ENCODE results near the gene TCTN3.

The TCTN3 gene

DNA sequence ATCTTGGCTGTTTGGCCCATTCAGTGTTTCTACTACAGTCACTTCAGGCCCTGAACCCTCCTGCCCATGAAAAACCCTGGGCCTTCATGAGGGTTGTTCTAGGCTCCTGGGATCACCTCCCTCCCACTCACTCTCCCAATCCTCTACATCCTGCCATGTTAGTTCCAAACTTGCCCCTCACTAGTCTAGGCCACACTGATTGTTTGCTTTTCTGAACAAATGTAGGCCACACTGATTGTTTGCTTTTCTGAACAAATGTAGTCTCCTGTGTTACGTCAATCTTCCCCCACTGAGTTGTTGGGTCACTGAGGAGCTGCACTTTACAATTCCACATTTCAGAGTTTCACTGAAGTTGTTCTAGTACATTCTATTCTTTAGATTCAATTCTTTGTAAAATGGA lies 31.9 kb downstream of the TCTN3 start:
- H3K27ac Mint-ChIP-seq, result peak overlapping the region; percentile 20
- no peak overlapping the region for H3K4me3 Mint-ChIP-seq

DNA sequence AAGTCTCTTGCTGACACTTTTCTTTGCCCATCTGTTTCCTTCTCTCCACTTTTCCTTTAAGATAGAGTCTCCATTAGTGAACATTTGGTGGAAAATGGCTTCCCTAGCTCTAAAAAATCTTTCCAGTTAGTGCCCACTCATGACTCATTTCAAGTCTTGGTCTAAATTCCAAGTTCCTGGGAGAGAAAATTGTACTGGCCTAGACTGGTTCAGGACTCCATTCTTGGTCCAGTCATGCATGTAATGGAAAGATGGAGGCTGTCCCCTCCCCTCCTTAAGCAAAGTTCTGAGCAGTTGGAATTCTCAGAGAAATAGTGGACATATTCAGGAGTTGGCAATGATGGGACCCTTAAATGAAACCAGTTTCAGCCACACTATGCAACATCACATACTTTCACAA lies 33.4 kb downstream of the TCTN3 start:
- Mint-ChIP-seq H3K9me3 (peaks cover 0 to 5% of the 10 kb centered on the region in 2 donors), H3K27ac (no peak overlapping the region), H3K36me3 (peaks cover 6 to 29% of the 10 kb centered on the region in 2 donors), H3K27me3 (no peaks in the 10 kb centered on the region), H3K4me3 (no peak overlapping the region), H3K4me1 (peaks cover 6 to 13% of the 10 kb centered on the region in 2 donors)
- ATAC-seq (replicated peaks), result no peak
- DNase-seq, result no peak

More for the DNA sequence above, 31.9 kb downstream of the TCTN3 start:
- ATAC-seq (replicated peaks) (no peak), DNase-seq (no peak)
- Mint-ChIP-seq H3K4me1 (peaks cover 0 to 2% of the 10 kb centered on the region in 2 donors), H3K36me3 (peaks cover 8 to 36% of the 10 kb centered on the region in 2 donors), H3K9me3 (peaks cover 0 to 5% of the 10 kb centered on the region in 2 donors), H3K27me3 (no peaks in the 10 kb centered on the region)

DNA sequence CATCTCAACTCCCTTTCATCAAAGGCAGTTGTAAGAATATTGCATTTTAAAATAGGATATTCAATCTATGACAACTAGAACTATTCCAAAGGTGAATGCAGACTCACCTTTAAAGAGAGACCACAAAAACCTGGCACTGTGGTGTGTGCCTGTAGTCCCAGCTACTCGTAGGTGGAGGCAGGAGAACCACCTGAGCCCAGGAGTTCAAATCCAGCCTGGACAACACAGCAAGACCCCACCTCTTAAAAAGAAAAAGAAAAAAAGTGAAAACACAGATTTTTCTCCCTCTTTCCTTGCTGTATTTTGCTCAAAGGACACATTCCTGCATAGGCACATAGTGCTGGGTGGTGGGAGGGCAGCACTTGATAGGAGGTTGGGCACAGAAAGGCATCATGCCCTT lies 36.5 kb downstream of the TCTN3 start:
- ATAC-seq (replicated peaks), result no peak
- Mint-ChIP-seq H3K4me3 (peak overlapping the region in 1 of 2 donors; percentile 91), H3K4me1 (peaks cover 8 to 16% of the 10 kb centered on the region in 2 donors), H3K27me3 (no peaks in the 10 kb centered on the region), H3K27ac (no peak overlapping the region), H3K9me3 (peaks cover 0 to 5% of the 10 kb centered on the region in 2 donors), H3K36me3 (peaks cover 4 to 30% of the 10 kb centered on the region in 2 donors)
- DNase-seq, result no peak

DNA sequence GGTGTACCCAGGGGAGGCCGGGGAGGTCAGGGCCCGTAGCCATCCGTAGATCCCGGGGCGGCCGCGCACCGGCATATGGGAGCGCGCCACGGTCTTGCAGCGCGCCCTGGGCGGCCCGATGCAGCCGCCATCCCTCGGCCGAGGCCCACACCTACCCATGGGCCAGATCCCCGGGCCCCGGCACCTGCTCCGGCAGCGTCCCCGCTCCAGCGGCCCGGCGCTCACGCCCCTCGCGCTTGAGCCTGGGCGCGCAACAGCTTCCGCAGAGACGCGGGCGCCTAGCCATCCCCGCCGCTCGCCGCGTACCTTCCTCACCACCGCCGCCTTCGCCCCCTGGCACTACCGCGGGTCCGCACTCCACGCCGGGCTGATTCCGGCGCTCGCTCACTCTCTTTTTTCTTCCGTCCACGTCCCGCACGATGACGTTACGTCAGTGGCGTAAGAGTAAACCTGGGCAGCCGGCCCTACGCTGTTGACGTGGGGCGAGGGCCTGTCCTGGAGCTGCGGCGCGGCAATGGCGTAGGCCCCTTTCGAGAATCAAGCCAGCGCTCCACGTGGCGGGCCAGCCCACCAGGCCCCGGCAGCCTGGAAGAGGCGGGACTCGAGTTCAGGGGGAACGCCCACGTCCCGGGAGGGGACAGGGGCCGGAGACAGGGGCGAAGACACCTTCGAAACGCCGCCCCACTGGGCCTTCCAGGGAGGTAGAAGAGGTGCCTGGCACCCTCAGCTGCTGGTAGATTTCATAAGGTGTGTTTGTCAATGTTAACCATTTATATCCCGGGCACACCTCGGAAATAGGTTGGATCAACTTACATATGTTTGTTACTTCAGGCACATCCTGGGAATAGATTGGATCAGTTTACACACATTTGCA lies 37.2 kb downstream of the TCTN3 start, which contains the start of gene ALDH18A1:
Gene ALDH18A1, minus strand, starts transcription at position 421 of the 874 bp plus-strand sequence. CDS start 3,334 bp downstream, outside the sequence.
- peak within 1 kb of the TSS; percentile 97 for H3K27ac Mint-ChIP-seq
- H3K4me3 Mint-ChIP-seq, result peak within 1 kb of the TSS; percentile 91 to 98
- H3K36me3 Mint-ChIP-seq, result peaks cover 8 to 34% of the 10 kb centered on the region in 2 donors
- H3K27me3 Mint-ChIP-seq, result no peaks in the 10 kb centered on the region
- DNase-seq (peak; percentile 92), ATAC-seq (replicated peaks) (peak; percentile 89 to 93)
- peaks cover 3 to 8% of the 10 kb centered on the region in 2 donors for H3K9me3 Mint-ChIP-seq
- H3K4me1 Mint-ChIP-seq, result peaks cover 11 to 20% of the 10 kb centered on the region in 2 donors

DNA sequence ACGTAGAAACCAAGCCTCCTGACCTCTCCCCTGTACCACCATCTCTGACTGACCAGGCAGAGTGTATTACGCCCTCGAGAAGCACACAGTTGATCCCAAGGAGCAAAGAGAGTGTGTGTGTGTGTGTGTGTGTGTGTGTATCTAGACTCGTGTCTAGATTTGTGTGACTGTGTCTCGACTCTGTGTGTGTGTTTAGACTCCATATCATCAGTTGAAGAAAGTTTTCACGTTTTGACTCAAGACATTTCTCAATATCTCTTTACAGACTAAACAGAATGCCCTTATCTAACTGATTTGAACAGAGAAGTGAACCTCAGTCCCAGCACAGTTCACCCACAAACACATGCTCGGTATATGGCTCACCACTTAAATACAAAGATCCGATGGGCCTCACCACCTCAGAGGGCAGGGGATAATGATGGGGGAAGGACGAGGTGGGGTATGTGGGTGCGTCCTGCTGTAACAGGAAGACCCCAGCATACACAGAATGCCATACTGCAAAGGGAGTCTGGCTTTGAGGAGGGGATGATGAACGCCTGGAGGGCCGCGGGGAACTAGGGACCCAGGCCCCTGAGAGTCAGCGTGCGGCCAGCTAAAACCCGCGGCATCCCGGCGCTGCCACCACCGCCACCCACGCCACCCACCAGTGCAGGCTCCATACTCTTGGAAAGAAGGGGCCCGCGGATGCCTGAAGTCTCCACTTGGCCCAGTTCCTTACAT lies 38.0 kb downstream of the TCTN3 start:
- ATAC-seq (replicated peaks) (peak; percentile 17 to 24), DNase-seq (peak; percentile 10)
- peak overlapping the region; percentile 91 to 98 for H3K4me3 Mint-ChIP-seq
- H3K9me3 Mint-ChIP-seq, result peaks cover 9 to 15% of the 10 kb centered on the region in 2 donors
- H3K36me3 Mint-ChIP-seq, result peaks cover 16 to 42% of the 10 kb centered on the region in 2 donors
- no peaks in the 10 kb centered on the region for H3K27me3 Mint-ChIP-seq
- H3K27ac Mint-ChIP-seq, result peak overlapping the region; percentile 97
- peaks cover 13 to 24% of the 10 kb centered on the region in 2 donors for H3K4me1 Mint-ChIP-seq

DNA sequence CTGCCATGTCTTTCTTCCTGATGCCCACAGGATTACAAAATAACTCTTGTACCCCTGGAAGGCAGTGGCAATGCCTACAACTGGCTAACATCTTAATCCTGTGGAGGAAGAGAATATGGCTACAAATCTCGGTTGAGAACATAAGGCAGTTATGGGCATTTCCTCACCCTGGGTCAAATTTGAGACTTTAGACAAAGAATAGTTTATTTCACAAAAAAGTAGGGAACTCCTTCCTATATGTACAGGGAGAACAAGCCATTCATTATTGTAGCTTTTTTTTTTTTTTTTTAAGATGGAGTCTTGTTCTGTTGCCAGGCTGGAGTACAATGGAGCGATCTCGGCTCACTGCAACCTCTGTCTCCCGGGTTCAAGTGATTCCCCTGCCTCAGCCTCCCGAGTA lies 39.8 kb downstream of the TCTN3 start:
- no peak for ATAC-seq (replicated peaks)
- peaks cover 13 to 24% of the 10 kb centered on the region in 2 donors for H3K4me1 Mint-ChIP-seq
- peaks cover 25 to 53% of the 10 kb centered on the region in 2 donors for H3K36me3 Mint-ChIP-seq
- DNase-seq, result no peak
- peaks cover 11 to 15% of the 10 kb centered on the region in 2 donors for H3K9me3 Mint-ChIP-seq
- no peak overlapping the region for H3K27ac Mint-ChIP-seq
- H3K27me3 Mint-ChIP-seq, result no peaks in the 10 kb centered on the region
- H3K4me3 Mint-ChIP-seq, result no peak overlapping the region

DNA sequence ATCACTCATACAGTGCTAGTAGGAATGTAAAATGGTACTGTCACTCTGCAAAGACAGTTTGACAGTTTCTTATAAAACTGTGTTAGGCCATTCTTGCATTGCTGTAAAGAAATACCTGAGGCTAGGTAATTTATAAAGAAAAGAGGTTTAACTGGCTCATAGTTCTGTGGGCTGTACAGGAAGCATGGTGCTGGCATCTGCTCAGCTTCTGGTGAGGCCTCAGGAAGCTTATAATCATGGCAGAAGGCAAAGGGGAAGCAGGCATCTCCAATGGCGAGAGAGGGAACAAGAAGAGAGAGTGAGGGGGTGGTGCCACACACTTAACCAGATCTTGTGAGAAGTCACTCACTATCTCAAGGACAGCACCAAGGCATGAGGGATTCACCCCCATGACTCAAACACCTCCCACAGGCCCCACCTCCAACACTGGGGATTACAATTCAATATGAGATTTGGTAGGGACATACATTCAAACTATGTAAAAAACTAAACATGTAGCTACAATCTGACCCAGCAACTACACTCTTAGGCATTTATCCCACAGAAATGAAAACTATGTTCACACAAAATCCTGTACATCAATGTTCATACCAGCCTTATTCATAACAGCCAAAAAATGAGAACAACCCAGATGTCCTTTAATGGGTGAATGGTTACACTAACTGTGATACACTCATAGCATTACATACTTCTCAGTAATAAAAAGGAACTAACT lies 42.2 kb downstream of the TCTN3 start:
- no peak for DNase-seq
- peak overlapping the region in 1 of 2 donors; percentile 31 for H3K4me3 Mint-ChIP-seq
- H3K4me1 Mint-ChIP-seq, result peaks cover 13 to 18% of the 10 kb centered on the region in 2 donors
- H3K36me3 Mint-ChIP-seq, result peaks cover 41 to 64% of the 10 kb centered on the region in 2 donors
- H3K27ac Mint-ChIP-seq, result peak overlapping the region; percentile 81
- peaks cover 9 to 11% of the 10 kb centered on the region in 2 donors for H3K9me3 Mint-ChIP-seq
- peak; percentile 25 to 47 for ATAC-seq (replicated peaks)
- no peaks in the 10 kb centered on the region for H3K27me3 Mint-ChIP-seq

DNA sequence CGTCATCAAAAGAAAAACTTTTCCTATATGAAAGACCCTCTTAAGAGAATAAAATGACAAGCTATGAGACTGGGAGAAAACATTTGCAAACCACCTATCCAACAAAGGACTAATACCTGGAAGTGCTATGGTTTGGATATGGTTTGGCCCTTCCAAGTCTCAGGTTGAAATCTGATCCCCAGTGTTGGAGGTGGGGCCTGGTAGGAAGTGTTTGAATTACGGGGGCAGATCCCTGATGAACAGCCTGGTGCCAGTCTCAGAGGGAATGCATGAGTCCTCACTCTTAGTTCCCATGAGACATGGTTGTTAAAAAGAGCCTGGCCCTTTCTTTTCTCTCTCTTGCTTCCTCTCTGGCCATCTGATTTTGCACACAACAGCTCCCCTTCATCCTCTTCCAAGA lies 43.5 kb downstream of the TCTN3 start:
- H3K27me3 Mint-ChIP-seq, result no peaks in the 10 kb centered on the region
- ATAC-seq (replicated peaks) (no peak), DNase-seq (no peak)
- peaks cover 45 to 73% of the 10 kb centered on the region in 2 donors for H3K36me3 Mint-ChIP-seq
- H3K27ac Mint-ChIP-seq, result no peak overlapping the region
- H3K9me3 Mint-ChIP-seq, result peaks cover 9 to 11% of the 10 kb centered on the region in 2 donors
- no peak overlapping the region for H3K4me3 Mint-ChIP-seq
- H3K4me1 Mint-ChIP-seq, result peaks cover 10 to 11% of the 10 kb centered on the region in 2 donors

DNA sequence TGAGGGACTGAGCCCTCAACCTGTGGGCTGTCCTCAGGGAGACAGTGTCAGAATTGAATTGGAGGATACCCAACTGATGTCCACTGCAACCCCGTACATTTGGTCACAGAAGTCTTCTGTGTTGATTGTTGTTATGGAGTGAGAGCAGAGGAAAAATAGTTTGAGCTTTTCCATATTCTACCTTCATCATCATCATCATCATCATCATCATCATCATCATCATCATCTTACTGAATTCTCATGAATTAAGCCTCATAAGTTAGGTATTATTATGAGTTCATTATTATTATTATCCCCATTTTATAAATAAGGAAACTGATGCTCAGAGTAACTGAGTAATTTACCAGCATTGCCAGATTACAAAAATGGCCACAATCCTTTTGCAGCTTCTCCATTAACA lies 45.6 kb downstream of the TCTN3 start:
- Mint-ChIP-seq H3K27ac (no peak overlapping the region), H3K4me3 (no peak overlapping the region), H3K4me1 (peaks cover 11 to 20% of the 10 kb centered on the region in 2 donors), H3K36me3 (peaks cover 51 to 72% of the 10 kb centered on the region in 2 donors), H3K9me3 (peaks cover 9 to 11% of the 10 kb centered on the region in 2 donors), H3K27me3 (no peaks in the 10 kb centered on the region)
- ATAC-seq (replicated peaks), result no peak
- DNase-seq, result no peak

DNA sequence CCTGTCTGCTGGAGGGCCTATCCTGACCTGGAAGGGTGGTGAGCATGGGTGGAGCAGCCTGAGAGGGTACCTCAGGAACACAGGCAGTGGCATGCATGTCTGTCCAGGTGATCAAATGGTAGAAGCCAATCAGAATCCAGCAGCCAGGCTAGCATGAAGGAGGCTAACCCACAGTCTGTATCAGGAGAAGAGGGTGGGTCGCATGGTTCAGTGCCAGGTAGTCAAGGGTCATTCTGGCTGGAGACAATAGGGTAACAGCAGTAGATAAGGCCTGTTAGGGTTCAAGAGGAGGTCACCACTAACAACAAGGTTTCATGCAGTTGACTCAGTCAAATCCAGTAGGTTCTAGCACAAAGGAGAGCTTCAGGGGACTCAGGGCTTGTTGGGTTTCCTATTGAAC lies 47.6 kb downstream of the TCTN3 start:
- H3K27ac Mint-ChIP-seq, result no peak overlapping the region
- no peaks in the 10 kb centered on the region for H3K27me3 Mint-ChIP-seq
- no peak overlapping the region for H3K4me3 Mint-ChIP-seq
- H3K9me3 Mint-ChIP-seq, result peaks cover 3 to 4% of the 10 kb centered on the region in 2 donors
- ATAC-seq (replicated peaks) (no peak), DNase-seq (no peak)
- H3K4me1 Mint-ChIP-seq, result peaks cover 5 to 12% of the 10 kb centered on the region in 2 donors
- peaks cover 48 to 64% of the 10 kb centered on the region in 2 donors for H3K36me3 Mint-ChIP-seq

DNA sequence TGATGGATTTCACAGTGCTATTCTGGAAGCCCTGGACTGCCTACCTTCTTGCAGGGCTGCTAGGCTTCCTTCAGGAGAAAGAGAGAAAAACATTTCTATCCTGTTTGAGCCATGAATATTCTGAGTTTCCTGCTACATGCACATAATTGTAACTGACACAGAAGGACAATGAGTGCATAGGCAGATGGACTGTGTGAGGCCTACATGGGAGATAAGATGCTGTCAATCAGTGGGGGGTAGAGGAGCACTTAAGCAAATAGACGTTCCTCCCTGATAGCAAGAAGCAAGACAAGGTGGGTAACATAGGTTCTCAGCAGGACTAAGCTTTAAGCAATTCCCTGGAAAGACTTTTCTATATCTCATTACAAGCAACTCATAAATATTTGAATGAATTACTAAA lies 48.8 kb downstream of the TCTN3 start:
- Mint-ChIP-seq H3K36me3 (peaks cover 43 to 59% of the 10 kb centered on the region in 2 donors), H3K27me3 (no peaks in the 10 kb centered on the region), H3K27ac (no peak overlapping the region)

DNA sequence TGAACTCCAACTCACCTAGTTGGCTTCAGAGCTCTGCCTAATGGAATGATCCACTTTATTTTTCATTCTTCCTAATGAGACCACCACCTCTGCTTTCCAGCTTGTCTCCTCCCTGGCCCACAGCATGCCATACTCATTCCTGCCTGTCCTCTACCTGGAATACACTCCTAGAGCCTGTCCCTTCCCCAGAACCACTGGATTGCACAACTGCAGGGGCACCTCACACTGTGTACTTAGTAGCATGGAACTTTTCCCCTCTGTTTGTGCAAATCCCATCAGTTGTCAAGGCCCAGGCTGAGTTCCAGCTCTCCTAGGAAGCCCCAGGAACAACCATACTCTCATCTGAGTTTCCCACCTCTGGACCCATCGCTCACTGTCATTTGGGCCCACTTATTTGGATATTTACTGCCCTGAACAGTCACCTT lies 52.8 kb downstream of the TCTN3 start:
- Mint-ChIP-seq H3K4me1 (peaks cover 1 to 12% of the 10 kb centered on the region in 2 donors), H3K4me3 (no peak overlapping the region), H3K36me3 (peaks cover 33 to 45% of the 10 kb centered on the region in 2 donors), H3K9me3 (no peaks in the 10 kb centered on the region), H3K27ac (no peak overlapping the region), H3K27me3 (no peaks in the 10 kb centered on the region)
- ATAC-seq (replicated peaks) (no peak), DNase-seq (no peak)

More for the DNA sequence above, 48.8 kb downstream of the TCTN3 start:
- no peak for DNase-seq
- ATAC-seq (replicated peaks), result no peak
- Mint-ChIP-seq H3K4me3 (no peak overlapping the region), H3K4me1 (peaks cover 5 to 12% of the 10 kb centered on the region in 2 donors), H3K9me3 (no peaks in the 10 kb centered on the region)

DNA sequence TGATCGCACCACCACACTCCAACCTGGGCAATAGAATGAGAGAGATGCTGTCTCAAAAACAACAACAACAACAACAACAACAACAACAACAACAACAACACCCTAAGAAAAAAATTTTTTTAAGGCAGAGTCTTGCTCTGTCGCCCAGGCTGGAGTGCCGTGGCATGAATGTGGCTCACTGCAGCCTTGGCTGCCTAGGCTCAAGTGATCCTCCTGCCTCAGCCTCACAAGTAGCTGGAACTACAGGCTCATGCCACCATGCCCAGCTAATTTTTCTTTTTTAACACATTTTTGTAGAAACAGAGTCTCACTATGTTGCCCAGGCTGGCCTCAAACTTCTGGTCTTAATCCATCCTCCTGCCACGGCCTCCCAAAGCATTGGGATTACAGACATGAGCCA lies 55.8 kb downstream of the TCTN3 start:
- Mint-ChIP-seq H3K4me1 (no peaks in the 10 kb centered on the region), H3K4me3 (no peak overlapping the region), H3K36me3 (peaks cover 48 to 56% of the 10 kb centered on the region in 2 donors), H3K9me3 (no peaks in the 10 kb centered on the region), H3K27me3 (no peaks in the 10 kb centered on the region), H3K27ac (no peak overlapping the region)
- ATAC-seq (replicated peaks) (no peak), DNase-seq (no peak)

DNA sequence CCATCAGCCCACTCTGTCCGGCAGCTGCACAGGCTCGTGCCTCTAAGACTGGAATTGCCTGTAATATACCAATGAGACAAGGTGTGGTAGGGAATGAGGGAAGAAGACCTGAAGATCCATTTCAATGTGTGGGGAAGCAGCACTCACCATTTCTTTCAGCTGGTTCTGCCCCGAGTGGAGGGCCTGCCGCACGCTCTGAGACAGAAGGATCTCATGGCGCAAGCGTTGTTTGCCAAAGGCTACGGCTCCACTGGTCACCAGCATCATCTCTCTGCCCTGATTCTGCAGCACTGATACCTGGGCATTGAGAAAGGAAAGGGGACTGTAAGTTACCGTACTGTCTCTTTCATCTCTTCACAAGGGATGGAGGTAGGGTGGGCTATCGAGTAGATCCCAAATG lies 56.6 kb downstream of the TCTN3 start:
- no peak overlapping the region for H3K4me3 Mint-ChIP-seq
- no peaks in the 10 kb centered on the region for H3K4me1 Mint-ChIP-seq
- no peak for ATAC-seq (replicated peaks)
- peaks cover 45 to 56% of the 10 kb centered on the region in 2 donors for H3K36me3 Mint-ChIP-seq
- H3K9me3 Mint-ChIP-seq, result no peaks in the 10 kb centered on the region
- peak overlapping the region; percentile 56 for H3K27ac Mint-ChIP-seq
- no peaks in the 10 kb centered on the region for H3K27me3 Mint-ChIP-seq
- no peak for DNase-seq

All from stimulated activated naive B cell treated with anti-CD40 and anti-IgM and Interleukin-4, amounts not matched to agents 10 μg/mL and 1 μg/mL and 100 μg/mL, for 72 hours (primary cell).